WTC11 (cell line): Measurements from ENCODE around the gene VWA2. TPM values are rescaled to one million over a fixed set of nuclear protein-coding genes. Genes with fewer than 3 reads are reported as not detected.

Experiments used
- ATF1 ChIP-seq: sonication (generic); formaldehyde crosslinking; IDR thresholded peaks from 2 replicates; pipeline ENCODE4 v1.8.1; 2023; ENCODE audit warnings: mild to moderate bottlenecking, moderate library complexity, missing genetic modification reagents
- ATF2 ChIP-seq: sonication (generic); formaldehyde crosslinking; IDR thresholded peaks from 2 replicates; pipeline ENCODE4 v1.8.1; 2022; ENCODE audit warnings: low read depth, missing genetic modification reagents, borderline replicate concordance
- E2F5 ChIP-seq: sonication (generic); formaldehyde crosslinking; IDR thresholded peaks from 2 replicates; pipeline ENCODE4 v1.8.1; 2022; ENCODE audit warnings: mild to moderate bottlenecking, moderate library complexity, missing genetic modification reagents
- EMX1 ChIP-seq: fragments of 250-450 bp; sonication (Bioruptor Pico); IDR thresholded peaks from 2 replicates; pipeline ENCODE4 v1.8.0; 2021; ENCODE audit warnings: mild to moderate bottlenecking
- FOXP1 ChIP-seq: sonication (generic); formaldehyde crosslinking; IDR thresholded peaks from 2 replicates; pipeline ENCODE4 v1.8.0; 2022; ENCODE audit warnings: missing genetic modification reagents, mild to moderate bottlenecking, moderate library complexity, borderline replicate concordance
- GABPB1 ChIP-seq: sonication (generic); formaldehyde crosslinking; IDR thresholded peaks from 2 replicates; pipeline ENCODE4 v1.8.1; 2023; ENCODE audit warnings: mild to moderate bottlenecking, missing genetic modification reagents
- HMGA2 ChIP-seq: fragments of 250-450 bp; sonication (Bioruptor Pico); IDR thresholded peaks from 2 replicates; pipeline ENCODE4 v1.4.0; 2021; ENCODE audit warnings: mild to moderate bottlenecking, moderate library complexity
- IRF1 ChIP-seq: sonication (generic); formaldehyde crosslinking; IDR thresholded peaks from 2 replicates; pipeline ENCODE4 v1.8.0; 2023; ENCODE audit warnings: missing genetic modification reagents
- NFATC4 ChIP-seq: fragments of 250-450 bp; sonication (Bioruptor Pico); IDR thresholded peaks from 2 replicates; pipeline ENCODE4 v1.9.0; 2021; ENCODE audit warnings: mild to moderate bottlenecking
- NR3C1 ChIP-seq: sonication (generic); formaldehyde crosslinking; conservative IDR thresholded peaks from 2 replicates; pipeline ENCODE4 v1.8.1; 2023; ENCODE audit warnings: low read depth, mild to moderate bottlenecking, missing genetic modification reagents
- TEAD4 ChIP-seq: sonication (generic); formaldehyde crosslinking; IDR thresholded peaks from 2 replicates; pipeline ENCODE4 v1.8.0; 2022; ENCODE audit warnings: mild to moderate bottlenecking, missing genetic modification reagents
- ZNF121 ChIP-seq: sonication (generic); formaldehyde crosslinking; IDR thresholded peaks from 2 replicates; pipeline ENCODE4 v1.8.0; 2023; ENCODE audit warnings: missing genetic modification reagents
- ZNF219 ChIP-seq: sonication (generic); formaldehyde crosslinking; IDR thresholded peaks from 2 replicates; pipeline ENCODE4 v1.8.0; 2023; ENCODE audit warnings: missing genetic modification reagents, mild to moderate bottlenecking, borderline replicate concordance
- ZNF423 ChIP-seq: fragments of 250-450 bp; sonication (Bioruptor Pico); IDR thresholded peaks from 2 replicates; pipeline ENCODE4 v2.1.2; 2022; ENCODE audit warnings: mild to moderate bottlenecking, moderate library complexity
- ZNF512 ChIP-seq: sonication (generic); formaldehyde crosslinking; IDR thresholded peaks from 2 replicates; pipeline ENCODE4 v1.8.1; 2022; ENCODE audit warnings: missing genetic modification reagents, borderline replicate concordance
- total RNA-seq: library from RNA; stranded (reverse); gene quantifications from 3 replicates; pipeline ENCODE4 v1.2.3, GENCODE V29; 2021
- TF ChIP-seq, protein P1 (sequence below): sonication (generic); formaldehyde crosslinking; IDR thresholded peaks from 2 replicates; pipeline ENCODE4 v1.8.1; 2023; ENCODE audit warnings: mild to moderate bottlenecking, missing genetic modification reagents
- TF ChIP-seq, protein P2 (sequence below): fragments of 250-450 bp; sonication (Bioruptor Pico); IDR thresholded peaks from 2 replicates; pipeline ENCODE4 v1.9.0; 2021; ENCODE audit warnings: moderate library complexity, mild to moderate bottlenecking, inconsistent platforms, borderline replicate concordance
- TF ChIP-seq, protein P3 (sequence below): sonication (generic); formaldehyde crosslinking; IDR thresholded peaks from 2 replicates; pipeline ENCODE4 v1.8.1; 2023; ENCODE audit warnings: mild to moderate bottlenecking, missing genetic modification reagents, borderline replicate concordance
- TF ChIP-seq, protein P4 (sequence below): sonication (generic); formaldehyde crosslinking; IDR thresholded peaks from 2 replicates; pipeline ENCODE4 v1.8.1; 2022; ENCODE audit warnings: low read depth, mild to moderate bottlenecking, moderate library complexity, missing genetic modification reagents, borderline replicate concordance
- TF ChIP-seq, protein P5 (sequence below): sonication (generic); formaldehyde crosslinking; IDR thresholded peaks from 2 replicates; pipeline ENCODE4 v1.8.1; 2023; ENCODE audit warnings: mild to moderate bottlenecking, moderate library complexity, missing genetic modification reagents

VWA2 gene
- total RNA-seq, 1 experiment from 2014 or later, result 2.1 TPM

DNA sequence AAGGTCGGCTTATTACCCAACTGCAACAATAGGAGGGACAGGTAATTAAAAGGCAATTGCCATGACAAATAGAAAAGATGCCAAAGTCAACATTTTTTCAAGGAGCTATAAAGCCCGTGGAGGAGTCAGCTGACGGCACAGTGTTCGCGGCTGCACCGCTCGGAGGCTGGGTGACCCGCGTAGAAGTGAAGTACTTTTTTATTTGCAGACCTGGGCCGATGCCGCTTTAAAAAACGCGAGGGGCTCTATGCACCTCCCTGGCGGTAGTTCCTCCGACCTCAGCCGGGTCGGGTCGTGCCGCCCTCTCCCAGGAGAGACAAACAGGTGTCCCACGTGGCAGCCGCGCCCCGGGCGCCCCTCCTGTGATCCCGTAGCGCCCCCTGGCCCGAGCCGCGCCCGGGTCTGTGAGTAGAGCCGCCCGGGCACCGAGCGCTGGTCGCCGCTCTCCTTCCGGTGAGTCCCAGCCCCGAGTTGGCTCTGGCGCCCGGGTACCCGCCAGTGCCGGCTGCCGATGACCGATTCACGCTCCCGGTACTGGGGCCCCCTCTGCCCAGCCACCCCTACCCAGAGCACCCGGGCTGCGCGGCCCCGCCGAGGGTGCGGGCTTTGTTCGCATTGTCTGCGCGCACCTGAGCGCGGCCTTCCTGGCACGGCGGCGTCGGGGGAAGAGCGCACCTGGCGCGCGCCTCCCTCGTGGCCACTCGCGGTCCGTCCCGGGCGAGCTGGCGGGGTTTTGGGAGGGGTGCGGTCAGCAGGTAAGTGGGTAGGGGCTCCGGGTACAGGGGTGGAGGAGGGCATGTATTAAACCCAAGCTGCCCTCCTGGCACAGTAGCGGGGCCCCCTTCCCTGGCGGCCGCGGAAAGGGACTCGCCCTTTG, at the start of gene VWA2 (continued):
- no peak for TF ChIP-seq E2F5 (CRISPR knock-in tag)
- TF ChIP-seq ZNF219 (CRISPR knock-in tag), result peak; percentile 61; the same call in 1 of the 2 replicates
- no peak for TF ChIP-seq NR3C1 (CRISPR knock-in tag)
- TF ChIP-seq, protein P1, sequence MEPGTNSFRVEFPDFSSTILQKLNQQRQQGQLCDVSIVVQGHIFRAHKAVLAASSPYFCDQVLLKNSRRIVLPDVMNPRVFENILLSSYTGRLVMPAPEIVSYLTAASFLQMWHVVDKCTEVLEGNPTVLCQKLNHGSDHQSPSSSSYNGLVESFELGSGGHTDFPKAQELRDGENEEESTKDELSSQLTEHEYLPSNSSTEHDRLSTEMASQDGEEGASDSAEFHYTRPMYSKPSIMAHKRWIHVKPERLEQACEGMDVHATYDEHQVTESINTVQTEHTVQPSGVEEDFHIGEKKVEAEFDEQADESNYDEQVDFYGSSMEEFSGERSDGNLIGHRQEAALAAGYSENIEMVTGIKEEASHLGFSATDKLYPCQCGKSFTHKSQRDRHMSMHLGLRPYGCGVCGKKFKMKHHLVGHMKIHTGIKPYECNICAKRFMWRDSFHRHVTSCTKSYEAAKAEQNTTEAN (CRISPR knock-in tag), result peak; percentile 56
- peak; percentile 84; the same call in 1 of the 2 replicates for TF ChIP-seq FOXP1 (CRISPR knock-in tag)
- TF ChIP-seq ATF1 (CRISPR knock-in tag), result no peak
- TF ChIP-seq, protein P2, sequence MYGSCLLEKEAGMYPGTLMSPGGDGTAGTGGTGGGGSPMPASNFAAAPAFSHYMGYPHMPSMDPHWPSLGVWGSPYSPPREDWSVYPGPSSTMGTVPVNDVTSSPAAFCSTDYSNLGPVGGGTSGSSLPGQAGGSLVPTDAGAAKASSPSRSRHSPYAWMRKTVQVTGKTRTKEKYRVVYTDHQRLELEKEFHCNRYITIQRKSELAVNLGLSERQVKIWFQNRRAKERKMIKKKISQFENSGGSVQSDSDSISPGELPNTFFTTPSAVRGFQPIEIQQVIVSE (CRISPR knock-in tag), result no peak
- no peak for TF ChIP-seq ATF2 (CRISPR knock-in tag)
- TF ChIP-seq, protein P3, sequence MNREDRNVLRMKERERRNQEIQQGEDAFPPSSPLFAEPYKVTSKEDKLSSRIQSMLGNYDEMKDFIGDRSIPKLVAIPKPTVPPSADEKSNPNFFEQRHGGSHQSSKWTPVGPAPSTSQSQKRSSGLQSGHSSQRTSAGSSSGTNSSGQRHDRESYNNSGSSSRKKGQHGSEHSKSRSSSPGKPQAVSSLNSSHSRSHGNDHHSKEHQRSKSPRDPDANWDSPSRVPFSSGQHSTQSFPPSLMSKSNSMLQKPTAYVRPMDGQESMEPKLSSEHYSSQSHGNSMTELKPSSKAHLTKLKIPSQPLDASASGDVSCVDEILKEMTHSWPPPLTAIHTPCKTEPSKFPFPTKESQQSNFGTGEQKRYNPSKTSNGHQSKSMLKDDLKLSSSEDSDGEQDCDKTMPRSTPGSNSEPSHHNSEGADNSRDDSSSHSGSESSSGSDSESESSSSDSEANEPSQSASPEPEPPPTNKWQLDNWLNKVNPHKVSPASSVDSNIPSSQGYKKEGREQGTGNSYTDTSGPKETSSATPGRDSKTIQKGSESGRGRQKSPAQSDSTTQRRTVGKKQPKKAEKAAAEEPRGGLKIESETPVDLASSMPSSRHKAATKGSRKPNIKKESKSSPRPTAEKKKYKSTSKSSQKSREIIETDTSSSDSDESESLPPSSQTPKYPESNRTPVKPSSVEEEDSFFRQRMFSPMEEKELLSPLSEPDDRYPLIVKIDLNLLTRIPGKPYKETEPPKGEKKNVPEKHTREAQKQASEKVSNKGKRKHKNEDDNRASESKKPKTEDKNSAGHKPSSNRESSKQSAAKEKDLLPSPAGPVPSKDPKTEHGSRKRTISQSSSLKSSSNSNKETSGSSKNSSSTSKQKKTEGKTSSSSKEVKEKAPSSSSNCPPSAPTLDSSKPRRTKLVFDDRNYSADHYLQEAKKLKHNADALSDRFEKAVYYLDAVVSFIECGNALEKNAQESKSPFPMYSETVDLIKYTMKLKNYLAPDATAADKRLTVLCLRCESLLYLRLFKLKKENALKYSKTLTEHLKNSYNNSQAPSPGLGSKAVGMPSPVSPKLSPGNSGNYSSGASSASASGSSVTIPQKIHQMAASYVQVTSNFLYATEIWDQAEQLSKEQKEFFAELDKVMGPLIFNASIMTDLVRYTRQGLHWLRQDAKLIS, result peak; percentile 45; the same call in 1 of the 2 replicates
- TF ChIP-seq IRF1 (CRISPR knock-in tag), result no peak
- TF ChIP-seq EMX1 (CRISPR knock-in tag), result no peak
- no peak for TF ChIP-seq HMGA2 (CRISPR knock-in tag)
- peak; percentile 94 for TF ChIP-seq ZNF423
- TF ChIP-seq, protein P4, sequence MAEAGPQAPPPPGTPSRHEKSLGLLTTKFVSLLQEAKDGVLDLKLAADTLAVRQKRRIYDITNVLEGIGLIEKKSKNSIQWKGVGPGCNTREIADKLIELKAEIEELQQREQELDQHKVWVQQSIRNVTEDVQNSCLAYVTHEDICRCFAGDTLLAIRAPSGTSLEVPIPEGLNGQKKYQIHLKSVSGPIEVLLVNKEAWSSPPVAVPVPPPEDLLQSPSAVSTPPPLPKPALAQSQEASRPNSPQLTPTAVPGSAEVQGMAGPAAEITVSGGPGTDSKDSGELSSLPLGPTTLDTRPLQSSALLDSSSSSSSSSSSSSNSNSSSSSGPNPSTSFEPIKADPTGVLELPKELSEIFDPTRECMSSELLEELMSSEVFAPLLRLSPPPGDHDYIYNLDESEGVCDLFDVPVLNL, result no peak
- no peak for TF ChIP-seq GABPB1 (CRISPR knock-in tag)
- no peak for TF ChIP-seq NFATC4 (CRISPR knock-in tag)
- no peak for TF ChIP-seq TEAD4 (CRISPR knock-in tag)
- TF ChIP-seq, protein P5, sequence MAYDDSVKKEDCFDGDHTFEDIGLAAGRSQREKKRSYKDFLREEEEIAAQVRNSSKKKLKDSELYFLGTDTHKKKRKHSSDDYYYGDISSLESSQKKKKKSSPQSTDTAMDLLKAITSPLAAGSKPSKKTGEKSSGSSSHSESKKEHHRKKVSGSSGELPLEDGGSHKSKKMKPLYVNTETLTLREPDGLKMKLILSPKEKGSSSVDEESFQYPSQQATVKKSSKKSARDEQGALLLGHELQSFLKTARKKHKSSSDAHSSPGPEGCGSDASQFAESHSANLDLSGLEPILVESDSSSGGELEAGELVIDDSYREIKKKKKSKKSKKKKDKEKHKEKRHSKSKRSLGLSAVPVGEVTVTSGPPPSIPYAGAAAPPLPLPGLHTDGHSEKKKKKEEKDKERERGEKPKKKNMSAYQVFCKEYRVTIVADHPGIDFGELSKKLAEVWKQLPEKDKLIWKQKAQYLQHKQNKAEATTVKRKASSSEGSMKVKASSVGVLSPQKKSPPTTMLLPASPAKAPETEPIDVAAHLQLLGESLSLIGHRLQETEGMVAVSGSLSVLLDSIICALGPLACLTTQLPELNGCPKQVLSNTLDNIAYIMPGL (CRISPR knock-in tag), result peak; percentile 97
- TF ChIP-seq ZNF121 (CRISPR knock-in tag), result no peak
- no peak for TF ChIP-seq ZNF512 (CRISPR knock-in tag)
